Stimulated activated naive CD4-positive, alpha-beta T cell treated with Interleukin-2 at 50 U/mL for 16 hours (primary cell): ENCODE results near the gene SFXN5.

Source experiments
- DNase-seq: peaks from one replicate; lab custom pipeline; 2025; lab: John Stamatoyannopoulos, UW

SFXN5 gene

GRCh38 chr2:72975017-72975416, 96.5 kb downstream of the SFXN5 start:
- no peak for DNase-seq

- no peak for DNase-seq
These were observed 97.1 kb downstream of the SFXN5 start for GRCh38 chr2:72974436-72974754.

GRCh38 chr2:72973566-72974435, 97.7 kb downstream of the SFXN5 start:
- DNase-seq: no peak

GRCh38 chr2:72973137-72973535, 98.4 kb downstream of the SFXN5 start:
- no peak for DNase-seq

- DNase-seq: no peak
These were observed 99.0 kb downstream of the SFXN5 start for GRCh38 chr2:72972352-72973136.

- DNase-seq: no peak
These were observed 100.5 kb downstream of the SFXN5 start for GRCh38 chr2:72971036-72971435.

GRCh38 chr2:72969706-72970105, 101.8 kb downstream of the SFXN5 start:
- no peak for DNase-seq

GRCh38 chr2:72968286-72968685, 103.2 kb downstream of the SFXN5 start:
- DNase-seq: no peak

GRCh38 chr2:72965770-72966450, 105.6 kb downstream of the SFXN5 start:
- no peak for DNase-seq

- DNase-seq: no peak
These were observed 106.5 kb downstream of the SFXN5 start for GRCh38 chr2:72965016-72965415.

GRCh38 chr2:72964146-72964525, 107.4 kb downstream of the SFXN5 start:
- DNase-seq: no peak

- no peak for DNase-seq
These were observed 107.9 kb downstream of the SFXN5 start for GRCh38 chr2:72963423-72964145.

- DNase-seq: no peak
These were observed 108.6 kb downstream of the SFXN5 start for GRCh38 chr2:72962911-72963310.

GRCh38 chr2:72961853-72962468, 109.6 kb downstream of the SFXN5 start:
- no peak for DNase-seq

- no peak for DNase-seq
These were observed 110.3 kb downstream of the SFXN5 start for GRCh38 chr2:72961036-72961720.

- DNase-seq: no peak
These were observed 111.2 kb downstream of the SFXN5 start for GRCh38 chr2:72959995-72960981.

- no peak for DNase-seq
These were observed 112.0 kb downstream of the SFXN5 start for GRCh38 chr2:72959554-72959953.

GRCh38 chr2:72958542-72959385, 112.7 kb downstream of the SFXN5 start:
- no peak for DNase-seq

GRCh38 chr2:72956936-72957335, 114.6 kb downstream of the SFXN5 start:
- DNase-seq: no peak
